GM18499 (cell line): ENCODE results near the gene ARPC2.
A peak's percentile ranks its signal among the peaks of the same experiment; 100 is the strongest.

Source experiments
- ATAC-seq: cut with Tn5 transposase; IDR thresholded peaks from one replicate; pipeline ENCODE4 v1.9.1; 2021; ENCODE audit warnings: moderate number of reproducible peaks; ENCODE audit not compliant: insufficient read depth, unreplicated experiment

ARPC2 gene

DNA sequence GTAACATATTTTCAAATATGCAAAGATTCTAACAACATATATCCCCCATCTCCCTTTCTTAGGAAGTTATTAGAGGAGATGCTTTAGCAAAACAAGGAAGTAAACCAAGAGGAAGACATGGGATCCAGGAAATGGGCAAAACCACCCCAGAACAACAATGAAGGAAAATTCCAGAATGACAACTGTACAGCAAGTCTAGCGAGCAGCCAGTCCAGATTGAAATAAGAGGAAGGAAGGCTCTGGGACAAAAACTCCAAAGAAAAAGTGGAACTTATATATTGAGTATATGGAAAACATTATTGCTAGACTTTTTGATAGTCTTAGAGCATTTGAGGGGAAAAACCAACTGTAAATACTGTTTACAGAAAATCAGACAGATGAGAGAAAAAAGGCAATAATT, 2.9 kb upstream of the ARPC2 start:
- no peak for ATAC-seq

- ATAC-seq: no peak
Observed at GRCh38 chr2:218216336-218216673, 684 bp upstream of the ARPC2 start.

DNA sequence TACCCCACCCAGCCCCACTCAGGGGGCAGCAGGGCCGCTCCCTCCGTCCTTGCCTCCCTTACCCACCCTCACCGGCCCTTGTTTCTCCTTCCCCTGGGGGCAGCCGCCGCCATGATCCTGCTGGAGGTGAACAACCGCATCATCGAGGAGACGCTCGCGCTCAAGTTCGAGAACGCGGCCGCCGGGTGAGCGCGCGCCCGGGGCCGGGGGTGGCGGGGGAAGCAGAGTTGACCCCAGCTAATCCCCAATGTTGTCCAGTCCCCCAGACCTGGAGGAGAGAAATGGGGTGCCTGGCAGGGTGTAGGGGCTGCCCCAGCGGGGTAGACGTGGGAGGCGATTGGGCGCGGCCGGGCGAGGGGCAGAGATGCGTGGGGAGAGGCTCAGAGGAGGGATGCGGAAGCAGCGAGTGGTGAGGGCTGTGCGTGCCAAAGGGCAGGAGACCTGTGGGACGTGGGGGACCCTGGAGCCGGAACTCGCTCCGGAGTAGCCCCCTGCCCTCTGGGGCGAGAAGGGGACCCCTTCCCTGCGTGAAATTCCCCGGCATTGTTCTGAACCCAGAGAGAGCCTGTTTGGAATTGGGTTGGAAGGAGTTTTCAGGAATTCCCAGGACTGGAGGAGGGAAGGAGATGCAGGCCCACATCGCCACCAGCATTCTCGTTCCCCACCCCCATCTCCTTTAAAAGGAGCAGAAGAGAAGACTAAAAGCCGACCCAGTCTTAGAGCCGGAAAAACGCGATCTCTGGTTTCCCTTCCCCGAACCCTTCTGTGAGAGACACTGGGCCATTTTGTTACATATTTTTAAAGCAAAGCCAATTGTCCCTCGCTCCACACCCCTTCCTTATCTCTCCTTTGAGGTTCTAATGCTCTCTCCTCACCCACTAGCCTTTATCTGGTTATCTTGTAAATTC, 625 bp downstream of the ARPC2 start:
- no peak for ATAC-seq

GRCh38 chr2:218218268-218219185, 1.5 kb downstream of the ARPC2 start:
- peak; percentile 36 for ATAC-seq

DNA sequence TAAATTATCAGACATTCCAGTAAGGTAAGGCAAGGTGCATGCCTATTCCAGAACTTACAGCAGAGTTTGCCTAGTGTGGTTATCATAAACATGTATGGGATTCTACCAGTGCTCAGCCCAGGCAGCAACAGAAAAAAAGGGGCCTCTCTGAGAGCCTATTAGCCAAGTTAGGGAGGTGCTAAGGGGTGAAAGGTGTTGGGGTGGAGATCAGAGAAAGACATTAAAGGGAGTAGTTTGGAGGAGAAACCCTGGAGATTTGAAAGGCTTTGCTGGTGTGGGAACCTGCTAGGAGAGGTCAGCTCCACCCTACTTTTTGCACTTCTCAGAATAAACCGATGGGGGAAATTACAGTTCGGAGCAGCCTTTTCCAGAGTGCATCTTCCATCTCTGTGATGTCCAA, 2.9 kb downstream of the ARPC2 start:
- no peak for ATAC-seq

GRCh38 chr2:218221000-218221399, 4.0 kb downstream of the ARPC2 start:
- no peak for ATAC-seq

- no peak for ATAC-seq
Observed at GRCh38 chr2:218223046-218223445, 6.1 kb downstream of the ARPC2 start.

DNA sequence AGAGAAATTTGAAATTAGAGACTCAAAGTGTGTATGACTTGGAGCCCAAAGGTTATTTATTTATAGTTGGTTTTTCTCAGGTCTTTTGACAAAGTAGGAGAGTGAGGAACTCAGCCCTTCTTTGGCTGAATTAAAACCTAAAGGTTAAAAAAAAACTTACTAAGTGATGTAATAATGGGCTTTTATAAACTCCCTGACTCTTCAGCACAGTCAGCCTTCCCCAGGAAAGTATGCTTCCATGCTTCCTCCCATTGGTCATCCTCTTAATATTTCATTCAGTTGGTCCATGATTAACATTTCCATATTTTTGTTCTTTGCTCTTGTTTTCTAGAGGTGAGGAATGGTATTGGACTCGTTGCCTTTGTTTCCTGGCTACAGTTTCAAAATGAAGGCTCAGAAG, 7.2 kb downstream of the ARPC2 start:
- no peak for ATAC-seq

GRCh38 chr2:218226903-218227302, 9.9 kb downstream of the ARPC2 start:
- no peak for ATAC-seq

DNA sequence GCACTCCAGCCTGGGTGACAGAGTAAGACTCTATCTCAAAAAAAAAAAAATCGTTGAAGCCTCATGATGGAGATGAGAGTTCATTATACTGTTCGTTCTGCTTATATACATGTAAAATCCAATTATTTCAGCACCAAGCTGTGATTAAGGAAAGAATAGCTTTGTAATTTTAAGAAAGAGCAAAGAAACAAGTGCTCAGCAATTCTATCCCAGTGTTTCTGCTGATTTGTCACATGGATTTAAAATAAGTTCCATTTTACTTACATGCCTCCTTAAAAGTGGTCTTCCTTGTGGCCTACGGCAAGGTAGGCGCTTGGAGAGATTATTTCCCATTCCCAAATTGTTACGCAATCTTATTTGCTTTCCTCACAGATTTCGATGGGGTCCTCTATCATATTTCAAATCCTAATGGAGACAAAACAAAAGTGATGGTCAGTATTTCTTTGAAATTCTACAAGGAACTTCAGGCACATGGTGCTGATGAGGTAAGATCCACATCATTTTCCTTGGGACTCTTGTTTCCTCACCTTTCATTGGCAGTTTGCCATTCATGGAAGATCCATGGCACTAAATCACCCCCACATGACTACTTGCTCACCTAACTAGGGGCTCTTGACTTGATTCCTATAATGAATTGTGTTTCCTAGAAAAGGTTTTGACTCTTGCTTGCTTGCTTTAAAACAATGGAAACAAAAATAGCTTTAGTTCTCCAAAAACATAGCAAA, 11.5 kb downstream of the ARPC2 start:
- no peak for ATAC-seq

GRCh38 chr2:218229239-218229638, 12.2 kb downstream of the ARPC2 start:
- peak; percentile 89 for ATAC-seq

- ATAC-seq: no peak
Observed at GRCh38 chr2:218229851-218230250, 12.9 kb downstream of the ARPC2 start.

- ATAC-seq: no peak
Observed at GRCh38 chr2:218230882-218231281, 13.9 kb downstream of the ARPC2 start.

DNA sequence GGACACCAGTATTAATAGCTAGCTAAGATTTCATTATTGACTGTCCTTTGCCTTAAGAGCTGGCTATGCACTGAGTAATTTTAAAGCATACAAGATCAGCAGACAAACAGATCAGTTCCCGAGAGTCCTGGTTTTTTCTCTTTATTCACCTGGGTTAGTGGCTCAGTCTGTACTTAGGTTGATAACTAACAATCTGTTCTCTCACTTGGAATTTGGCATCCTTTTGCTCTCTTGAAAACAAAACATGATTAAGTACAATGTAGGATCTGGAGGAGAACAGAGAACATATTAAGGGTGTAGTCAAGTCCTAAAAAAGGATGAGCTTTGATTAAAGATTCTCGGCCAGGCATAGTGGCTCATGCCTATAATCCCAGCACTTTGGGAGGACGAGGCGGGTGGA, 16.6 kb downstream of the ARPC2 start:
- no peak for ATAC-seq

DNA sequence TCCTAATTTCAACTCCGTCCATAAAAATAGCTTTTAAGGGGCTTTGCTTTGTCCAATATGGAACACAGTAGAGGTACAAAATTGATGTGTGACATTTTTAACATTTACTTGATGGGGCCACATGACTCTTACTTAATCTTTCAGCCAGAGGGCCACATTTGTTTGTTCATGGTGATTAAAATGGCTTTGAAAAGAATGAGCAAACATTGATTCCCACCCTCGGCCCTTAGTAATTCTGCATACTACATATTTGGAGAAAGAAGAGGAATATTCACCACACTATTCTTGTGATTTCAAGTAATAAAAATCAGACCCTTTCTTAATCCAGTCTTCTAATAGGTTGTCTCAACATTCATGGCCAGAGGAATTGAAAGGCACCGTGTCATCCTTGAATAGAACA, 17.5 kb downstream of the ARPC2 start:
- ATAC-seq: no peak

- no peak for ATAC-seq
Observed at GRCh38 chr2:218235017-218235416, 18.0 kb downstream of the ARPC2 start.

- no peak for ATAC-seq
Observed at GRCh38 chr2:218236829-218237228, 19.8 kb downstream of the ARPC2 start.

GRCh38 chr2:218238887-218239286, 21.9 kb downstream of the ARPC2 start:
- ATAC-seq: no peak

GRCh38 chr2:218244204-218244603, 27.2 kb downstream of the ARPC2 start:
- ATAC-seq: no peak

- no peak for ATAC-seq
Observed at GRCh38 chr2:218244665-218245064, 27.7 kb downstream of the ARPC2 start.

DNA sequence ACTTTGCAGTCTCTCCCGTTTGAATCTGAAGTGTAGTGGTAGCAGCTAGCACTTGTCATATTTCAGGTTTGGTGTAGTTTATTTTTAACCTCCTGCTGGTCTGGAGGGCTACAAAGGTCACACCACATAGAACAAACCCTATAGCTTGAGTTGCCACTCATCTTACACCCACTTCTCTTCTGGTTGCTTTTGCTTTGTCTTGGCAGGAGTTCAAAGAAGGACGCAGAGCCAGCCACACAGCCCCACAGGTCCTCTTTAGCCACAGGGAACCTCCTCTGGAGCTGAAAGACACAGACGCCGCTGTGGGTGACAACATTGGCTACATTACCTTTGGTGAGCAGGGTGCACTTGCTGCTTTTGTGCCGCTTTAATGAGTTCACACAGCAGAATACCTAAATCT, 28.2 kb downstream of the ARPC2 start:
- ATAC-seq: no peak
